ENCODE results near the gene CT47A7. TPM values are rescaled to one million over a fixed set of nuclear protein-coding genes. Genes with fewer than 3 reads are reported as not detected.
"Not testable (repeated sequence)": the region's sequence is repeated elsewhere in the genome, so short reads cannot be mapped to it uniquely, and the experiment has no call there.

Gene CT47A7
- not detected for total RNA-seq

- not testable (repeated sequence) for H3K4me3 Mint-ChIP-seq, H3K27ac Mint-ChIP-seq, H3K36me3 Mint-ChIP-seq, H3K27me3 Mint-ChIP-seq, H3K9me3 Mint-ChIP-seq, DNase-seq, H3K4me1 Mint-ChIP-seq
These were observed at the start of gene CT47A7 for GRCh38 chrX:120956500-120956899. Gene CT47A7 (minus strand): TSS chrX:120956600. CDS start chrX:120956345, 255 bp downstream.

- H3K27me3 Mint-ChIP-seq, result no peaks in the 10 kb centered on the region
- no peak overlapping the region for H3K27ac Mint-ChIP-seq
- no peaks in the 10 kb centered on the region for H3K4me1 Mint-ChIP-seq
- no peak overlapping the region for H3K4me3 Mint-ChIP-seq
- no peaks in the 10 kb centered on the region for H3K36me3 Mint-ChIP-seq
- no peaks in the 10 kb centered on the region for H3K9me3 Mint-ChIP-seq
- DNase-seq, result no peak
These were observed 44.2 kb upstream of the CT47A7 start for GRCh38 chrX:121000589-121000988.

GRCh38 chrX:120999413-120999812 is 43.0 kb upstream of the CT47A7 start:
- Mint-ChIP-seq H3K4me1 (no peaks in the 10 kb centered on the region), H3K27ac (no peak overlapping the region), H3K9me3 (no peaks in the 10 kb centered on the region), H3K36me3 (no peaks in the 10 kb centered on the region), H3K27me3 (no peaks in the 10 kb centered on the region), H3K4me3 (no peak overlapping the region)
- DNase-seq, result no peak

DNA sequence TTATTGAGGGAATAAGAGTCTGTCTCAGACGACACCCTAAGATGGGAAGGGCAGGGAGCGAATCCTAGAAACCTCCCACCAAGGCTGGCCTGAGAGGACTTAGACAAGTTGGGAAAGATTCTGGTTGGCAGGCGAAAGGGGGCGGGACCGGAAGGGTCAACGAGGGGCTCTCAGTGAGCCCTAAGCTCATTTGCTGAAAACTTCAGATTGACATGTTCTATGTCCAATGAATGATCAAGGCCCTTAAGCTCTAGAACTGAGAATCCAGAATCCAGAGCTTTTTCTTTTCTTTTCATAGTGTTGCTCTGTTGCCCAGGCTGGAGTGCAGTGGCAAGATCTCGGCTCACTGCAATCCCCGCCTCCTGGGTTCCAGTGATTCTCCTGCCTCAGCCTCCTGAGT is 29.3 kb upstream of the CT47A7 start, which contains the start of gene CT47A1:
TSS of gene CT47A1 (minus strand) at position 101 of the 400 bp plus-strand sequence. CDS start 231 bp downstream, outside the sequence.
- H3K36me3 Mint-ChIP-seq, H3K4me3 Mint-ChIP-seq, H3K27me3 Mint-ChIP-seq, H3K9me3 Mint-ChIP-seq, H3K4me1 Mint-ChIP-seq, DNase-seq, H3K27ac Mint-ChIP-seq: not testable (repeated sequence)

Other genes starting within 250 kb of the CT47A7 start
- gene CT47B1, start 80.7 kb downstream of the CT47A7 start, total RNA-seq, result not detected
- gene CT47A11, start 19.4 kb downstream of the CT47A7 start, total RNA-seq, result not detected
- not detected for gene CT47A10, start 14.6 kb downstream of the CT47A7 start, total RNA-seq
- gene CT47A9, start 9.7 kb downstream of the CT47A7 start, total RNA-seq, result not detected
- gene CT47A8, start 4.9 kb downstream of the CT47A7 start, total RNA-seq, result not detected
- not detected for gene CT47A6, start 4.9 kb upstream of the CT47A7 start, total RNA-seq
- not detected for gene CT47A5, start 9.7 kb upstream of the CT47A7 start, total RNA-seq
- not detected for gene CT47A4, start 14.6 kb upstream of the CT47A7 start, total RNA-seq
- not detected for gene CT47A3, start 19.5 kb upstream of the CT47A7 start, total RNA-seq
- not detected for gene CT47A2, start 24.3 kb upstream of the CT47A7 start, total RNA-seq
- gene CT47A1, start 29.2 kb upstream of the CT47A7 start, total RNA-seq, result not detected
- under 1 TPM; 0.14 to 0.21 TPM for gene GLUD2, start 91.0 kb upstream of the CT47A7 start, total RNA-seq

All from activated naive CD8-positive, alpha-beta T cell treated with anti-CD3 and anti-CD28 coated beads for 36 hours (primary cell).